Astrocyte of the spinal cord (primary cell): ENCODE data around the gene CCNH.
A peak's percentile ranks its signal among the peaks of the same experiment; 100 is the strongest.

ENCODE experiments used
- DNase-seq: peaks from one replicate; pipeline ENCODE4 v3.0.0; 2011; ENCODE audit warnings: low read depth, low spot score
- H3K4me3 ChIP-seq: 2 replicates; pipeline ENCODE4 v1.5.1; 2011; ENCODE audit warnings: low read depth, mild to moderate bottlenecking, low read length, moderate library complexity
- in situ Hi-C: cut with HindIII; loops from 2 replicates; pipeline ENCODE4 v1.10.0; 2017; ENCODE audit warnings: low sequenced_read_pairs
- TF ChIP-seq, protein P1 (sequence below): IDR thresholded peaks from 2 replicates; pipeline ENCODE4 v1.5.1; 2012; ENCODE audit warnings: low read depth, mild to moderate bottlenecking, low read length, inconsistent platforms

The CCNH gene

DNA sequence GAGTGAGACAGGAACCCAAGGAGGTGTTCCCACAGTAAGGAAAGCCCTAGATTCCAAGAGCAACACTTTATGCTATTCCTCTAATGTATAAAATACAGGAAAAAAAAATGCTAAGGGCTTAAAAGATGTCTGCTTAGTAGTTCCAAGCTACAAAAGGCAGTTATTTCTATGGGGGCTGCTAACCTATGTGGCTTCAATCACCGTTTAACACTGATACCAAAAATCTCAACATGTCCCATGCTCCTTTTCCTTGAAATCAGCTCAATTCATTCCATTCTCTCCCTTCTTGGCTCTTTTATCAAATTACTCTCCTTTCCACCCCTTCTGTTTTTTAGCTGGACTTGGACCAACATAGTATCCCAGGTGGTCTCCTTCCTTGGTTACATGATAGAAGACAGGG is 20.6 kb downstream of the CCNH start:
- DNase-seq, result no peak
- TF ChIP-seq, protein P1, sequence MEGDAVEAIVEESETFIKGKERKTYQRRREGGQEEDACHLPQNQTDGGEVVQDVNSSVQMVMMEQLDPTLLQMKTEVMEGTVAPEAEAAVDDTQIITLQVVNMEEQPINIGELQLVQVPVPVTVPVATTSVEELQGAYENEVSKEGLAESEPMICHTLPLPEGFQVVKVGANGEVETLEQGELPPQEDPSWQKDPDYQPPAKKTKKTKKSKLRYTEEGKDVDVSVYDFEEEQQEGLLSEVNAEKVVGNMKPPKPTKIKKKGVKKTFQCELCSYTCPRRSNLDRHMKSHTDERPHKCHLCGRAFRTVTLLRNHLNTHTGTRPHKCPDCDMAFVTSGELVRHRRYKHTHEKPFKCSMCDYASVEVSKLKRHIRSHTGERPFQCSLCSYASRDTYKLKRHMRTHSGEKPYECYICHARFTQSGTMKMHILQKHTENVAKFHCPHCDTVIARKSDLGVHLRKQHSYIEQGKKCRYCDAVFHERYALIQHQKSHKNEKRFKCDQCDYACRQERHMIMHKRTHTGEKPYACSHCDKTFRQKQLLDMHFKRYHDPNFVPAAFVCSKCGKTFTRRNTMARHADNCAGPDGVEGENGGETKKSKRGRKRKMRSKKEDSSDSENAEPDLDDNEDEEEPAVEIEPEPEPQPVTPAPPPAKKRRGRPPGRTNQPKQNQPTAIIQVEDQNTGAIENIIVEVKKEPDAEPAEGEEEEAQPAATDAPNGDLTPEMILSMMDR, result no peak
- in situ Hi-C loops, result no loop called here

GRCh38 chr5:87390576-87391199 is 22.0 kb downstream of the CCNH start:
- in situ Hi-C loops, result no loop called here
- TF ChIP-seq, protein P1, result no peak
- peak; percentile 18 for DNase-seq
- H3K4me3 ChIP-seq, result no peak overlapping the region

More for the DNA sequence above, 20.6 kb downstream of the CCNH start:
- H3K4me3 ChIP-seq, result no peak overlapping the region

- in situ Hi-C loops, result no loop called here
- DNase-seq, result no peak
- no peak overlapping the region for H3K4me3 ChIP-seq
- TF ChIP-seq, protein P1, result no peak
Observed at GRCh38 chr5:87390075-87390474, 22.7 kb downstream of the CCNH start.

GRCh38 chr5:87389296-87390034 is 23.3 kb downstream of the CCNH start:
- H3K4me3 ChIP-seq, result no peak overlapping the region
- in situ Hi-C loops, result no loop called here
- TF ChIP-seq, protein P1, result no peak
- DNase-seq, result no peak

GRCh38 chr5:87388129-87388528 is 24.6 kb downstream of the CCNH start:
- TF ChIP-seq, protein P1, result no peak
- in situ Hi-C loops, result no loop called here
- DNase-seq, result no peak
- no peak overlapping the region for H3K4me3 ChIP-seq

DNA sequence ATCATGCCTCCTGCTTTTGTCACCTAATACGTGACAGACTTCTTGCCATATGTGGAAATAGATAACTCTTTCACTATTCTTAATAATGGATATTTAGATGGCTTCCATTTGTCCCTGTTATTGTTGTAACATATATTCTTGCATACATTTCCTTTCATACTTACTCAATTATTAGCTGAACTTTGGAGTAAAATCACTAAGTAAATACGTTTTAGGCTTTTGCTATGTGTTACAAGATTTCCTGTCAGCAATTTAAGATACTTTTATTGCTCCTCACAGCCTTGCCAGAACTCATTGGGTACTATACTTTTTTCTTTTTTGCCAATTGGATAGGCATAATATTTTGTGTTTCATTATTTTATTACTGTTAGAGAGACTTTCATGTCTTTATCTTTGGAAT is 26.9 kb downstream of the CCNH start:
- TF ChIP-seq, protein P1, result no peak
- no peak for DNase-seq
- no peak overlapping the region for H3K4me3 ChIP-seq
- in situ Hi-C loops, result no loop called here
